ENCODE results near the gene IFNL2. TPM values are rescaled to one million over a fixed set of nuclear protein-coding genes. Genes with fewer than 3 reads are reported as not detected.

IFNL2 gene
- total and polyA plus RNA-seq, 9 donors = not detected

GRCh38 chr19:39232708-39233107, 35.5 kb upstream of the IFNL2 start:
- 83 to 86% (median 86%) methylated on average over 5 of the region's 5 CpGs for WGBS, 3 donors
- no peaks in the 10 kb centered on the region for H3K36me3 ChIP-seq
- H3K4me3 ChIP-seq = no peak overlapping the region
- H3K27ac ChIP-seq = no peak overlapping the region
- DNase-seq = no peak
- no peaks in the 10 kb centered on the region for H3K9me3 ChIP-seq
- no peaks in the 10 kb centered on the region for H3K27me3 ChIP-seq
- intact Hi-C loops (cut with DNase I) = no loop called here
- TF ChIP-seq POLR2A (IDR thresholded peaks at IDR 0.05) = no peak
- no peak for TF ChIP-seq CTCF (IDR thresholded peaks at IDR 0.05)
- TF ChIP-seq EP300 (IDR thresholded peaks at IDR 0.05) = no peak
- H3K4me1 ChIP-seq (ENCODE audit: insufficient read depth) = no peaks in the 10 kb centered on the region

GRCh38 chr19:39236527-39236926, 31.7 kb upstream of the IFNL2 start:
- intact Hi-C loops (cut with DNase I) = no loop called here
- DNase-seq = no peak
- 65 to 73% (median 68%) methylated on average over 12 of the region's 12 CpGs for WGBS, 3 donors
- H3K27ac ChIP-seq = no peak overlapping the region
- no peaks in the 10 kb centered on the region for H3K27me3 ChIP-seq
- TF ChIP-seq EP300 (IDR thresholded peaks at IDR 0.05) (no peak), CTCF (IDR thresholded peaks at IDR 0.05) (no peak), POLR2A (IDR thresholded peaks at IDR 0.05) (no peak)
- no peaks in the 10 kb centered on the region for H3K9me3 ChIP-seq
- H3K4me1 ChIP-seq (ENCODE audit: insufficient read depth) = no peaks in the 10 kb centered on the region
- H3K4me3 ChIP-seq = no peak overlapping the region
- no peaks in the 10 kb centered on the region for H3K36me3 ChIP-seq

- DNase-seq = no peak
- H3K27me3 ChIP-seq = no peaks in the 10 kb centered on the region
- no peaks in the 10 kb centered on the region for H3K4me1 ChIP-seq (ENCODE audit: insufficient read depth)
- no peaks in the 10 kb centered on the region for H3K9me3 ChIP-seq
- H3K4me3 ChIP-seq = no peak overlapping the region
- no peak overlapping the region for H3K27ac ChIP-seq
- intact Hi-C loops (cut with DNase I) = no loop called here
- no peaks in the 10 kb centered on the region for H3K36me3 ChIP-seq
- WGBS, 3 donors = 36 to 45% (median 44%) methylated on average over 22 of the region's 22 CpGs
- TF ChIP-seq EP300 (IDR thresholded peaks at IDR 0.05) (no peak), CTCF (IDR thresholded peaks at IDR 0.05) (no peak), POLR2A (IDR thresholded peaks at IDR 0.05) (no peak)
These were observed 30.7 kb upstream of the IFNL2 start for GRCh38 chr19:39237200-39238184.

GRCh38 chr19:39238209-39238608, 30.0 kb upstream of the IFNL2 start:
- Histone ChIP-seq H3K9me3 (no peaks in the 10 kb centered on the region), H3K27ac (no peak overlapping the region), H3K4me1 (ENCODE audit: insufficient read depth) (no peaks in the 10 kb centered on the region), H3K4me3 (no peak overlapping the region), H3K36me3 (no peaks in the 10 kb centered on the region), H3K27me3 (no peaks in the 10 kb centered on the region)
- TF ChIP-seq POLR2A (IDR thresholded peaks at IDR 0.05) (no peak), EP300 (IDR thresholded peaks at IDR 0.05) (no peak), CTCF (IDR thresholded peaks at IDR 0.05) (no peak)
- intact Hi-C loops (cut with DNase I) = no loop called here
- DNase-seq = no peak
- 67 to 81% (median 75%) methylated on average over 6 of the region's 6 CpGs for WGBS, 3 donors
